ENCODE data around the gene C4orf50.

GRCh38 chr4:5964030-5964429, 54.2 kb downstream of the C4orf50 start:
- TF ChIP-seq REST (IDR thresholded peaks at IDR 0.05; ENCODE audit: insufficient read depth in 1 of 2, low read depth in 2 of 2, low read length in 2 of 2) (no peak), SIN3A (IDR thresholded peaks at IDR 0.05; ENCODE audit: borderline replicate concordance, insufficient read depth, low read length) (no peak)

Data from PFSK-1 (cell line).